HepG2 (cell line): ENCODE data around the gene NID2. TPM values are rescaled to one million over a fixed set of nuclear protein-coding genes. Genes with fewer than 3 reads are reported as not detected.

Source experiments
- ATAC-seq: fragments of 200-7000 bp; cut with Tn5 transposase; 3 replicates; pipeline ENCODE4 v1.9.1; 2020; ENCODE audit warnings: mild to moderate bottlenecking, moderate library complexity
- BruUV-seq: library from RNA; stranded (reverse); fragments of 400-500 nt; replicated peaks from 2 replicates; lab custom pipeline; 2021; lab: Mats Ljungman, UMichigan
- CTCF ChIA-PET: fragments of 300-600 bp; formaldehyde crosslinking; extraction: SDS; loops from one replicate; lab custom pipeline; 2021; ENCODE audit warnings: low total read pairs, inconsistent platforms, low intra/inter-chr PET ratio; lab: Yijun Ruan, JAX
- POLR2A ChIA-PET: fragments of 350-600 bp; sonication (Branson Sonifier 250); formaldehyde crosslinking; loops from one replicate; lab custom pipeline; 2020; ENCODE audit warnings: antibody characterized with exemption, inconsistent platforms; lab: Yijun Ruan, JAX
- DNase-seq: peaks from one replicate; pipeline ENCODE4 v3.0.0-alpha.2; 2015; ENCODE audit warnings: low spot score
- FAIRE-seq: peaks from 3 replicates; lab custom pipeline; 2011; peaks lifted over from hg19 to GRCh38; lab: Jason Lieb, UNC
- H2AFZ ChIP-seq: one replicate; pipeline ENCODE4 v1.6.1; 2011; ENCODE audit warnings: low read length, inconsistent platforms
- H3K27ac ChIP-seq: fragments of 300-600 bp; 3 replicates; pipeline ENCODE4 v1.8.0; 2011; ENCODE audit warnings: mixed run types, mild to moderate bottlenecking, mixed read lengths, low read length, inconsistent platforms; ENCODE audit not compliant: insufficient read depth; ENCODE audit errors: extremely low read length
- H3K27me3 ChIP-seq, 2 experiments: fragments of 200-600 bp in 1 of 2; 2 replicates in 1 of 2; 3 replicates in 1 of 2; pipeline versions ENCODE4 v1.6.0 to v1.8.0; 2011; ENCODE audit warnings: low read length in 2 of 2, mild to moderate bottlenecking in 2 of 2, moderate library complexity in 2 of 2, inconsistent platforms in 1 of 2; ENCODE audit not compliant: insufficient read depth in 2 of 2, control insufficient read depth in 1 of 2
- H3K36me3 ChIP-seq, 2 experiments: fragments of 200-600 bp in 1 of 2; replicated peaks in 1 of 2; 2 replicates in 1 of 2; 3 replicates in 1 of 2; pipeline versions ENCODE4 v1.5.1 to v1.8.0; 2011; ENCODE audit warnings: low read length in 2 of 2, inconsistent platforms in 1 of 2; ENCODE audit not compliant: insufficient read depth in 2 of 2, control insufficient read depth in 1 of 2
- H3K4me1 ChIP-seq: 2 replicates; pipeline ENCODE4 v1.5.1; 2012; ENCODE audit warnings: low read length, inconsistent platforms; ENCODE audit not compliant: insufficient read depth
- H3K4me2 ChIP-seq: 2 replicates; pipeline ENCODE4 v1.6.0; 2011; ENCODE audit warnings: low read depth, low read length, inconsistent platforms
- H3K4me3 ChIP-seq, 3 experiments: fragments of 200-600 bp in 1 of 3; sonication (generic), shearing (Covaris generic) in 1 of 3; replicated peaks in 1 of 3; 2 replicates each; pipeline ENCODE4 v1.5.1; 2011 to 2016; ENCODE audit warnings: low read length in 3 of 3, inconsistent platforms in 2 of 3, low read depth in 2 of 3, mild to moderate bottlenecking in 2 of 3, control low read depth in 1 of 3, mixed read lengths in 1 of 3; ENCODE audit not compliant: insufficient read depth in 1 of 3
- H3K79me2 ChIP-seq: one replicate; pipeline ENCODE4 v1.6.1; 2011; ENCODE audit warnings: low read length, inconsistent platforms; ENCODE audit not compliant: insufficient read depth
- H3K9ac ChIP-seq: 2 replicates; pipeline ENCODE4 v1.6.0; 2011; ENCODE audit warnings: mild to moderate bottlenecking, low read depth, low read length, inconsistent platforms; ENCODE audit not compliant: insufficient read depth
- H3K9me3 ChIP-seq: 2 replicates; pipeline ENCODE4 v1.5.1; 2012; ENCODE audit warnings: mild to moderate bottlenecking, low read length
- H4K20me1 ChIP-seq: 2 replicates; pipeline ENCODE4 v1.6.0; 2011; ENCODE audit warnings: inconsistent platforms, mild to moderate bottlenecking, low read length, moderate library complexity; ENCODE audit not compliant: insufficient read depth
- ESRRA ChIP-seq: sonication (generic); formaldehyde crosslinking; IDR thresholded peaks from 2 replicates; pipeline ENCODE4 v1.5.1; 2020; ENCODE audit warnings: mild to moderate bottlenecking, low read depth, missing genetic modification reagents
- GLMP ChIP-seq: sonication (generic); formaldehyde crosslinking; IDR thresholded peaks from 2 replicates; pipeline ENCODE4 v1.9.0; 2021; ENCODE audit warnings: missing genetic modification reagents, mild to moderate bottlenecking, borderline replicate concordance
- HDAC6 ChIP-seq: fragments of 200-600 bp; sonication (generic); IDR thresholded peaks from 2 replicates; pipeline ENCODE4 v1.7.0; 2017; ENCODE audit warnings: mild to moderate bottlenecking, antibody characterized with exemption, low read length, low read depth
- MAFF ChIP-seq: IDR thresholded peaks from 2 replicates; pipeline ENCODE4 v1.6.1; 2011; ENCODE audit warnings: low read depth, low read length, improper control_type of control experiment
- POLR2AphosphoS2 ChIP-seq: IDR thresholded peaks from 2 replicates; pipeline ENCODE4 v1.6.1; 2011; ENCODE audit warnings: low read depth, low read length, improper control_type of control experiment
- SRY ChIP-seq: sonication (generic); formaldehyde crosslinking; IDR thresholded peaks from 2 replicates; pipeline ENCODE4 v1.8.0; 2022; ENCODE audit warnings: mild to moderate bottlenecking, missing genetic modification reagents
- U2AF2 ChIP-seq: fragments of 200-400 bp; formaldehyde crosslinking; IDR thresholded peaks from 2 replicates; pipeline ENCODE4 v1.6.1; 2017; ENCODE audit warnings: low read depth, mild to moderate bottlenecking, low read length
- ZNF318 ChIP-seq: sonication (generic); formaldehyde crosslinking; IDR thresholded peaks from 2 replicates; pipeline ENCODE4 v1.4.0; 2020; ENCODE audit warnings: mild to moderate bottlenecking, missing genetic modification reagents
- ZNF614 ChIP-seq: IDR thresholded peaks from 2 replicates; pipeline ENCODE4 v1.6.1; 2018; ENCODE audit warnings: missing biosample characterization, missing genetic modification reagents, inconsistent platforms, borderline replicate concordance
- WGBS: methylation state at CpG from one replicate; pipeline ENCODE4 v1.1.6; 2017; ENCODE audit warnings: low lambda C conversion rate; 5-methylcytosine and 5-hydroxymethylcytosine counted together
- in situ Hi-C: cut with HindIII; loops from 2 replicates; pipeline ENCODE4 v1.10.0; 2017; ENCODE audit warnings: low pct_unique_long_range_greater_than_20kb; ENCODE audit not compliant: extremely low pct_ligation_motif_present
- intact Hi-C: fragments of 100-400 bp; cut with micrococcal nuclease; formaldehyde crosslinking; loops from one replicate; pipeline ENCODE4 v1.10.0; 2022; ENCODE audit not compliant: unreplicated experiment
- polyA plus RNA-seq, 8 experiments: library from polyadenylated mRNA; depleted of rRNA in 3 of 8; stranded (reverse) in 7 of 8; unstranded in 1 of 8; fragments of >200 nt; fragmentation: Illumina TruSeq in 4 of 8; extraction: Trizol in 4 of 8; gene quantifications; 2 replicates each; pipeline versions ENCODE4 v1.2.1 to v1.2.3, GENCODE V29; 2011 to 2016; ENCODE audit warnings: low read depth in 4 of 8, missing spikeins in 1 of 8, mixed read lengths in 1 of 8; ENCODE audit not compliant: insufficient read depth in 1 of 8
- total RNA-seq, 5 experiments: library from RNA; depleted of rRNA; stranded (reverse); fragments of >200 nt; fragmentation: Illumina TruSeq; extraction: Trizol; gene quantifications; 2 replicates each; pipeline ENCODE4 v1.2.3, GENCODE V29; 2016; ENCODE audit warnings: low read depth in 1 of 5

NID2 gene
- total and polyA plus RNA-seq, 2 of the 13 experiments (the other 11 are each of a cell fraction or from before 2014, with no cell fraction given): 0.11 TPM; not detected in 1

GRCh38 chr14:52014601-52015267, 54.1 kb downstream of the NID2 start:
- WGBS: 69% methylated on average over 9 of the region's 15 CpGs
- no peaks in the 10 kb centered on the region for H3K4me1 ChIP-seq
- H3K36me3 ChIP-seq: peaks cover 2 to 20% of the 10 kb centered on the region in 2 experiments; a peak in 3 of 5 replicates
- peaks cover 0 to 6% of the 10 kb centered on the region in 2 experiments; a peak in 1 of 5 replicates for H3K27me3 ChIP-seq
- H3K9ac ChIP-seq: no peak overlapping the region
- H3K4me2 ChIP-seq: no peak overlapping the region
- ChIA-PET POLR2A (no interaction called here), CTCF (no interaction called here)
- no peaks in the 10 kb centered on the region for H4K20me1 ChIP-seq
- H3K4me3 ChIP-seq: no peak overlapping the region
- H3K27ac ChIP-seq: no peak overlapping the region
- H2AFZ ChIP-seq: no peak overlapping the region
- no TSS peak for BruUV-seq
- intact Hi-C loops: no loop called here
- in situ Hi-C loops: no loop called here
- no peak for FAIRE-seq
- no peak for DNase-seq
- no peaks in the 10 kb centered on the region for H3K79me2 ChIP-seq
- peak; percentile 8 for ATAC-seq
- no peak for TF ChIP-seq ZNF318 (CRISPR knock-in tag)
- no peak for TF ChIP-seq MAFF
- no peak for TF ChIP-seq SRY (CRISPR knock-in tag)
- no peak for TF ChIP-seq ESRRA (CRISPR knock-in tag)
- no peak for TF ChIP-seq HDAC6
- no peak for TF ChIP-seq ZNF614
- TF ChIP-seq GLMP (CRISPR knock-in tag): no peak
- TF ChIP-seq U2AF2: no peak
- no peak for TF ChIP-seq POLR2AphosphoS2
- no peaks in the 10 kb centered on the region for H3K9me3 ChIP-seq
